Epithelial cell of esophagus (primary cell): Measurements from ENCODE around the gene CCDC134.
A peak's percentile ranks its signal among the peaks of the same experiment; 100 is the strongest.
"Not testable (repeated sequence)": the region's sequence is repeated elsewhere in the genome, so short reads cannot be mapped to it uniquely, and the experiment has no call there.

Experiments
- DNase-seq: peaks from one replicate; pipeline ENCODE4 v3.0.0; 2010; ENCODE audit warnings: low read depth
- H3K4me3 ChIP-seq: 2 replicates; pipeline ENCODE4 v1.5.1; 2011; ENCODE audit warnings: mild to moderate bottlenecking, low read length, control low read depth
- CTCF ChIP-seq: IDR thresholded peaks from 2 replicates; pipeline ENCODE4 v1.5.1; 2011; ENCODE audit warnings: low read depth, mild to moderate bottlenecking, low read length, control low read depth, inconsistent platforms; ENCODE audit not compliant: insufficient read depth; ENCODE audit errors: missing control alignments

The CCDC134 gene

DNA sequence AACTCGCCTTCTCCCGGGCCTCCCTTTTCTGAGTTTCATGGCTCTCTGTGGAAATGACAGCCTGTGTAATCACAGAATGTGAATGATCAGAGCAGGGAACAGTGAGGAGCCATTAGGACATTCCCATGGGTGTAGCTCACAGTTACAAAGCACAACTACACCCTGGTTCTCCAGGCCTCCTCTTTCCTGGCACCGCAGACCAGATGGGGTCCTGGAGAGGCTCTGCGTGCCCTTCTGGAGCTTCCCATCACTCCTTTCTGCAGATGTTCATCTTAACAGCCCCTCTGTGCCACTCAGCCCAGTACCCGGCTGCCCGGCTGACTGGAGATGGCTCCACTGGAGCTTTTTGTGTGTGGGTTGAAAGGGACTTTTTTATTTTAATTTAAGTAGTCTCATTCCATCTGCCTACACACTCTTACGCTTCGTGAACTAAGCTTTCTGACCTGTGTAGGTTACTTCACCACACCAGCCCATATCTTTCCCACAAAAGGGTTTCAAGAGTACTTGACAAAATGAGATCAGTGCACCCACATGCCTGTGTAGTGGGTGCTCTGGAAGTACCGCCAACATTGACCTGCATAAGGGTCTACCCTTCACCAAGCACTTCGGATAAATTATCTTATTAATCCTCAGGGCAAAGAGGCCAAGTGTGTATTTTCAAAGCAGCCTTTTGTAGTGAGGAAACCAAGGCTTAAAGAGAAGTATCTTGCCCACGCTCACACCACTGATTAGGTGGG lies 62.2 kb downstream of the CCDC134 start:
- no peak for DNase-seq
- H3K4me3 ChIP-seq: no peak overlapping the region

DNA sequence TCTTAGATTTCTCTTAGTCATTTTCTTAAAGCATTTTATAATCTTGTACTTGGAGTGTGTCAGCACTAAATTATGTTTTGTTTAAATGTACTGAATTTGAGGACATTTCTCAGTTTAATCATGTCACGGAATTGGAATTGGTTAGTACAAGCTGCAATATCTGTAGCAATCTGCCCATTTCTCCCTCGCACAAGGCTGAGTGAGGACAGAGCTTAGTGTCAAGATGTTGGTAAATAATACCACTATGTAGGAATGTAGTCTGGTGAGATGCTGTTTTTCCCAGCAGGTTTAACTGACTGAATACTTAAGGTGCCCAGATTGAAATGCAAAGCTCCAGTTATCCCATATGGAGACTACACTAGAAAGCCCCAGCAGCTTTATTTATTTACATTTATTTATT lies 63.0 kb downstream of the CCDC134 start:
- TF ChIP-seq CTCF: no peak
- no peak overlapping the region for H3K4me3 ChIP-seq
- peak; percentile 38 for DNase-seq

More for the DNA sequence above, 62.2 kb downstream of the CCDC134 start:
- no peak for TF ChIP-seq CTCF

DNA sequence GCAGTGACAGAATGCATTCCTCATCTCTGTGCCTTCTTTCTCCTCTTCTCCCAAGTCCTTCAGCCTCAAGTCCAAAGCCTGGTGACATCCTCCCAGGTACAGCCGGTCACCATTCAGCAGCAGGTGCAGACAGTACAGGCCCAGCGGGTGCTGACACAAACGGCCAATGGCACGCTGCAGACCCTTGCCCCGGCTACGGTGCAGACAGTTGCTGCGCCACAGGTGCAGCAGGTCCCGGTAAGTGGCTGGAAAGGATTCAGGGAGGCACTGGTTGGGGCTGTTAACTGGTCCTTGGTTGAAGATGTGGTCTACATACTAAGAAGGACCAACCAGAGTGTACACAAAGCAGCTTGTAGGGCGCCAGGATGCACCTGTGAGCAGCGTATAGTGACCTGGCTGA lies 68.1 kb downstream of the CCDC134 start:
- H3K4me3 ChIP-seq: no peak overlapping the region
- DNase-seq: no peak
- TF ChIP-seq CTCF: no peak

GRCh38 chr22:41870081-41870480 lies 69.6 kb downstream of the CCDC134 start:
- not testable (repeated sequence) for H3K4me3 ChIP-seq, DNase-seq

GRCh38 chr22:41870786-41871185 lies 70.3 kb downstream of the CCDC134 start:
- no peak for DNase-seq
- H3K4me3 ChIP-seq: no peak overlapping the region
- TF ChIP-seq CTCF: no peak

DNA sequence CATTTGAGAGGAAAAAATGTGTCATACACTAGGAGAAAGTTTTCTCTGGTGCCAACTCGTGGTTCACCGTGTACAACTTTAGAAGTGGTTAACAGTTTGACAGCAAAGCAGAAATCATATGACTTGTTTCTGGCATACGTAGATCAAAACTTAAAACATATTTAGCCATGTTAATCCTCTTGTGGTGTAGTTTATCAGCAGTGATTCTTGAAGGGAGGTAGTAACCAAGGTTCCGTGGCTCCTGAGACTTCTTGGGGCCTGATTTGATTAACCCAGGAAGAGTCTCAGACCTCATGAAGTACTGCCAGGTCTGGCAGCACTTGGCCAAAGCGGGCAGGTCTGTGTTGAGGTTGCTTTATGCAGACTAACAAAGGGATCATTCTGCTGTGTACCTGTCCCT lies 72.9 kb downstream of the CCDC134 start:
- no peak for DNase-seq
- no peak for TF ChIP-seq CTCF
- no peak overlapping the region for H3K4me3 ChIP-seq

GRCh38 chr22:41874090-41874489 lies 73.6 kb downstream of the CCDC134 start:
- TF ChIP-seq CTCF: no peak
- no peak overlapping the region for H3K4me3 ChIP-seq
- DNase-seq: no peak
